Endothelial cell of umbilical vein (primary cell): ENCODE measurements around the gene INS. TPM values are rescaled to one million over a fixed set of nuclear protein-coding genes. Genes with fewer than 3 reads are reported as not detected.

Experiments used
- microRNA counts: library from miRNA; unstranded; fragments of <30 nt; microRNA quantifications from one replicate; lab custom pipeline; 2016
- microRNA-seq: library from miRNA; unstranded; fragments of <30 nt; microRNA quantifications from one replicate; pipeline ENCODE4 v1.2.0, GENCODE V29; 2021; ENCODE audit warnings: borderline number of aligned reads, borderline replicate concordance
- polyA plus RNA-seq, 4 experiments: library from polyadenylated mRNA; depleted of rRNA in 3 of 4; stranded (reverse) in 3 of 4; unstranded in 1 of 4; fragments of >200 nt; gene quantifications; 2 replicates each; pipeline versions ENCODE4 v1.2.1 to v1.2.3, GENCODE V29; 2011 to 2012; ENCODE audit warnings: missing spikeins in 1 of 4
- small RNA-seq: library from RNA; depleted of rRNA; stranded (forward); fragments of <200 nt; gene quantifications from one replicate; pipeline ENCODE3, GENCODE V24; 2012; ENCODE audit warnings: low replicate concordance, low read depth; ENCODE audit not compliant: insufficient read depth, insufficient read length
- total RNA-seq: library from RNA; stranded (reverse); gene quantifications from 2 replicates; pipeline ENCODE4 v1.2.3, GENCODE V29; 2021

The INS gene
- total and polyA plus RNA-seq, 2 donors (not counting 3 experiments of a cell fraction or from before 2014, with no cell fraction given), result not detected

MicroRNAs within 50 kb of the gene (microRNA counts, 767-probe panel; counts per million panel counts)
- 723 counts per million, percentile 96 among the panel's probes with 10 or more counts for microRNA hsa-miR-483-3p (lab: Ali Mortazavi, UCI)
- microRNA hsa-miR-483-5p (lab: Ali Mortazavi, UCI), result 723 counts per million, percentile 96 among the panel's probes with 10 or more counts

Small RNAs within 50 kb of the gene (microRNA-seq; reads per million reads assigned to microRNA genes)
- not detected for gene MIR4686
- gene MIR483, result 14.6 reads per million, percentile 32 among the genes with 10 or more reads in this experiment

Small RNAs within 50 kb of the gene (small RNA-seq; reads per million reads assigned to genes)
- not detected for gene MIR4686
- gene MIR483, result not detected

Other genes with a start within 250 kb of the INS start
- gene TNNT3, start 241.5 kb downstream of the INS start, total RNA-seq, result not detected in 2 replicates
- not detected in 2 replicates for gene TNNT3, start 241.5 kb downstream of the INS start, polyA plus RNA-seq
- gene MRPL23, start 213.9 kb downstream of the INS start, total RNA-seq, result 72.7 and 81.6 TPM in 2 replicates
- gene MRPL23, start 213.9 kb downstream of the INS start, polyA plus RNA-seq, result 206 and 222 TPM in 2 replicates
- gene H19, start 163.4 kb downstream of the INS start, total RNA-seq, result 0.37 and 3.2 TPM in 2 replicates
- gene H19, start 163.4 kb downstream of the INS start, polyA plus RNA-seq, result 0.21 and 0.68 TPM in 2 replicates
- 21.0 and 34.1 TPM in 2 replicates for gene IGF2, start 21.8 kb downstream of the INS start, total RNA-seq
- 4.3 and 5.7 TPM in 2 replicates for gene IGF2, start 21.8 kb downstream of the INS start, polyA plus RNA-seq
- not detected in 2 replicates for gene TH, start 10.6 kb upstream of the INS start, total RNA-seq
- not detected in 2 replicates for gene TH, start 10.6 kb upstream of the INS start, polyA plus RNA-seq
- not detected in 2 replicates for gene ASCL2, start 109.4 kb upstream of the INS start, total RNA-seq
- gene ASCL2, start 109.4 kb upstream of the INS start, polyA plus RNA-seq, result not detected in 2 replicates
- not detected in 2 replicates for gene C11orf21, start 140.7 kb upstream of the INS start, total RNA-seq
- not detected in 2 replicates for gene C11orf21, start 140.7 kb upstream of the INS start, polyA plus RNA-seq
- gene TSPAN32, start 140.8 kb upstream of the INS start, total RNA-seq, result not detected in 2 replicates
- not detected in 2 replicates for gene TSPAN32, start 140.8 kb upstream of the INS start, polyA plus RNA-seq
- 409 and 445 TPM in 2 replicates for gene CD81, start 216.1 kb upstream of the INS start, total RNA-seq
- gene CD81, start 216.1 kb upstream of the INS start, polyA plus RNA-seq, result 641 and 802 TPM in 2 replicates
- gene TSSC4, start 239.5 kb upstream of the INS start, total RNA-seq, result 59.6 and 61.9 TPM in 2 replicates
- gene TSSC4, start 239.5 kb upstream of the INS start, polyA plus RNA-seq, result 42.7 and 53.4 TPM in 2 replicates